Measurements from ENCODE around the gene RCCD1. TPM values are rescaled to one million over a fixed set of nuclear protein-coding genes. Genes with fewer than 3 reads are reported as not detected.

Gene RCCD1
- total and polyA plus RNA-seq, 2 donors = 5.0 to 11.0 TPM

GRCh38 chr15:91001209-91001608 is 46.5 kb downstream of the RCCD1 start:
- H3K27ac ChIP-seq (ENCODE audit: low read depth in 1 of 2, low read length in 1 of 2) = no peak overlapping the region
- H3K27me3 ChIP-seq (ENCODE audit: control insufficient read depth in 2 of 2, insufficient read depth in 1 of 2, low read length in 1 of 2) = no peaks in the 10 kb centered on the region
- no peak for DNase-seq (ENCODE audit: low read depth in 6 of 9, low spot score in 9 of 9)
- H3K4me3 ChIP-seq (ENCODE audit: low read length in 2 of 2) = no peak overlapping the region
- H3K4me1 ChIP-seq (ENCODE audit: control insufficient read depth in 2 of 2, insufficient read depth in 2 of 2, low read length in 2 of 2) = no peaks in the 10 kb centered on the region
- no peaks in the 10 kb centered on the region for H3K9me3 ChIP-seq (ENCODE audit: control insufficient read depth in 2 of 2, insufficient read depth in 1 of 2, low read length in 1 of 2)
- 94% methylated on average over 3 of the region's 3 CpGs for WGBS
- H3K36me3 ChIP-seq (ENCODE audit: control insufficient read depth in 2 of 2, insufficient read depth in 2 of 2, low read length in 1 of 2) = peaks cover 61 to 69% of the 10 kb centered on the region in 2 donors

DNA sequence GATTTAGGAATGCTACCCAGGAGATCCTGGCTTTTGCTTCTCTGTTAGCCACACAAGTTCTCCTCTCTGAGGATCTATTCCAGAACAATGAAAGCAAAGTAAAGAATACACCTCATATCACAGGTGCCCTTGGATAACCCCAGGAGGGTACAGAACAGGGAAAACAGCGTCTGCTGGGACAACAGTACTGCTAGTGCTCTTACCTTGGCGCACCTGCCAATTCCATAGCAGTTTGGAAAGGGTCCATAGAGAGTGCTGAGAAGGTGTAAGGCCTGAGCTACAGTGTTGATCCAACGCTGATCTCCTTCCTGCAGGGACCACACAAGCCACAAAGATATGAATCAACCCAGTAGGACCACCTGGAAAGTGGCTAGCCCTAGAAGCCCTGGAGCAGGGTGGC is 52.6 kb downstream of the RCCD1 start:
- Histone ChIP-seq H3K27me3 (ENCODE audit: control insufficient read depth in 2 of 2, insufficient read depth in 1 of 2, low read length in 1 of 2) (no peaks in the 10 kb centered on the region), H3K4me1 (ENCODE audit: control insufficient read depth in 2 of 2, insufficient read depth in 2 of 2, low read length in 2 of 2) (no peaks in the 10 kb centered on the region), H3K4me3 (ENCODE audit: low read length in 2 of 2) (no peak overlapping the region), H3K9me3 (ENCODE audit: control insufficient read depth in 2 of 2, insufficient read depth in 1 of 2, low read length in 1 of 2) (no peaks in the 10 kb centered on the region), H3K36me3 (ENCODE audit: control insufficient read depth in 2 of 2, insufficient read depth in 2 of 2, low read length in 1 of 2) (peaks cover 60 to 61% of the 10 kb centered on the region in 2 donors), H3K27ac (ENCODE audit: low read depth in 1 of 2, low read length in 1 of 2) (no peak overlapping the region)
- DNase-seq (ENCODE audit: low read depth in 6 of 9, low spot score in 9 of 9) = no peak
- 91% methylated on average over 3 of the region's 3 CpGs for WGBS

Other genes with a start within 250 kb of the RCCD1 start
- gene BLM, start 237.5 kb upstream of the RCCD1 start, total RNA-seq = 25.6 TPM
- 13.2 TPM for gene BLM, start 237.5 kb upstream of the RCCD1 start, polyA plus RNA-seq
- gene FURIN, start 86.3 kb upstream of the RCCD1 start, total RNA-seq = 11.5 TPM
- gene FURIN, start 86.3 kb upstream of the RCCD1 start, polyA plus RNA-seq = 36.7 TPM
- 8.3 TPM for gene FES, start 70.4 kb upstream of the RCCD1 start, total RNA-seq
- gene FES, start 70.4 kb upstream of the RCCD1 start, polyA plus RNA-seq = 19.4 TPM
- 8.3 TPM for gene MAN2A2, start 51.6 kb upstream of the RCCD1 start, total RNA-seq
- gene MAN2A2, start 51.6 kb upstream of the RCCD1 start, polyA plus RNA-seq = 46.5 TPM
- 18.7 TPM for gene HDDC3, start 22.3 kb upstream of the RCCD1 start, total RNA-seq
- gene HDDC3, start 22.3 kb upstream of the RCCD1 start, polyA plus RNA-seq = 25.4 TPM
- 29.8 TPM for gene UNC45A, start 19.6 kb upstream of the RCCD1 start, total RNA-seq
- gene UNC45A, start 19.6 kb upstream of the RCCD1 start, polyA plus RNA-seq = 38.9 TPM
- gene PRC1, start 39.7 kb downstream of the RCCD1 start, total RNA-seq = 90.9 TPM
- 18.7 TPM for gene PRC1, start 39.7 kb downstream of the RCCD1 start, polyA plus RNA-seq
- 8.7 TPM for gene VPS33B, start 67.7 kb downstream of the RCCD1 start, total RNA-seq
- 19.0 TPM for gene VPS33B, start 67.7 kb downstream of the RCCD1 start, polyA plus RNA-seq
- 3.2 TPM for gene SV2B, start 145.4 kb downstream of the RCCD1 start, total RNA-seq
- 1.7 TPM for gene SV2B, start 145.4 kb downstream of the RCCD1 start, polyA plus RNA-seq

All from thymus (tissue), 11 donors.